22Rv1 (cell line): ENCODE data around the gene RSPH10B2.
A peak's percentile ranks its signal among the peaks of the same experiment; 100 is the strongest.
"Not testable (repeated sequence)": the region's sequence is repeated elsewhere in the genome, so short reads cannot be mapped to it uniquely, and the experiment has no call there.

Experiments
- H3K27ac ChIP-seq: fragments of 450-650 bp; 2 replicates; pipeline ENCODE4 v1.5.1; 2017
- CTCF ChIP-seq: fragments of 450-650 bp; IDR thresholded peaks from 2 replicates; pipeline ENCODE4 v1.5.1; 2017; ENCODE audit warnings: mild to moderate bottlenecking
- ZFX ChIP-seq: fragments of 450-650 bp; IDR thresholded peaks from 2 replicates; pipeline ENCODE4 v1.6.1; 2017; ENCODE audit warnings: antibody characterized with exemption, borderline replicate concordance

RSPH10B2 gene

DNA sequence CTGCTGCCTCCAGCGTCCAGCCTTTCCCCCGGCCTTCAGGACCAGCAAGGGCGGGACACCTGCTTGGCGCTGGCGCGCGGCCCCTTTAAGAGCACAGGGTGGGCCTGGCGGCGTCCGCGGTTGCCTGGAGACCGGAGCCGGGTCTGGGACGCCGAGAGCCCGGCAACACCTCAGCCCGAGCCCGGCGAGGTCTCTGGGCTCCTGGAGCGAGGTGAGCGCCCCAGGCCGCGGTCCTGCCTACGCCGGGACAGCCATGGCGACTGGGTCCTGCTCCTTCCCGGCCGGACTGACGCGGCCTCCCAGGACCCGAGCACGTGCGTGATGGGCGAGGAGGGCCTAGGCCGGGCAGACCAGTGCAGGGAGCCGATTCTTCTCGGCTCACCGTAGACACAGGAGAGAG lies at the start of gene RSPH10B2:
RSPH10B2 (plus strand) TSS at position 140 of the 400 bp plus-strand sequence. CDS start 3,575 bp downstream, outside the sequence.
- not testable (repeated sequence) for H3K27ac ChIP-seq

- TF ChIP-seq CTCF = no peak
- no peak for TF ChIP-seq ZFX
- peak overlapping the region; percentile 77 for H3K27ac ChIP-seq
Measured at GRCh38 chr7:6705959-6706665, 47.8 kb upstream of the RSPH10B2 start.

DNA sequence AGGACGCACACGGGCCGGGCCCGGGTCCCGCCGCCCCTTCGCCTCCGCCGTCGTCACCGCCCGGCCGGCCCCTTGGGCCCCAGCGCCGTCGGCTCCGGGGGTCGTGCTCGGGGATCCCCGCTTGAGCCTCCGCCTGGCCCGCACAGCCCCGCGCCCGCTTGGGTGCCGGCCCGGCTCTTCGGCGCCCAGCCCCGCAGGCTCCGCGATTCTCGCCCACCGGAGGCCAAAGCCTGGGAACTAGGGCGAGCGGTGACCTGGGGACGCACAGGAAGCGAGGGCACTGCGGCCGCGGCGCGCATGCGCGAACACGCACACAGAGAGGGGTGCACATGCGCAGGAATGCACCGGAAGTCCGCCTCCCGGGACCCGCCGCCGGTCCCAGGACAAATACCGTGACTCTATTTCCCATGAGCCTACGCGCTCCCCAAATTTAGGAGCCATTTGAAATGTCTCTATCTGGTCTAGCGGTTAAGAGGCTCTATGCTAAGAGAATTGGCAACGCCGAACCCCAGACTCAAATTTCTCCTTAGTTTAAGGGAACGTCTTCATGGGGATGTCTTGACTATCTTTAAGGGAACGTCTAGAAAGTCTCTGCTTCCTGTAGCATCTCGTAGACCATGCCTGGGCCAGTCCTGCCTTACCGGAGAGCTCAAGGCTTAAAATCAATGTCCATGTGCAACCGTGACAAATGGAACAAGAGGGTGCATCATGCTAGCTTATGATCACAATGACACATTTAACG lies 47.1 kb upstream of the RSPH10B2 start, which contains the start of gene ZNF12:
ZNF12 (minus strand) TSS at position 282 of the 742 bp plus-strand sequence. CDS start 1,774 bp downstream, outside the sequence.
- H3K27ac ChIP-seq = peak within 1 kb of the TSS; percentile 77
- TF ChIP-seq ZFX (no peak), CTCF (no peak)

- TF ChIP-seq ZFX (no peak), CTCF (no peak)
- no peak overlapping the region for H3K27ac ChIP-seq
Measured at GRCh38 chr7:6708304-6708703, 45.6 kb upstream of the RSPH10B2 start.

GRCh38 chr7:6709808-6710207 lies 44.1 kb upstream of the RSPH10B2 start:
- H3K27ac ChIP-seq = no peak overlapping the region
- TF ChIP-seq ZFX = no peak
- TF ChIP-seq CTCF = no peak

- TF ChIP-seq ZFX (no peak), CTCF (no peak)
- no peak overlapping the region for H3K27ac ChIP-seq
Measured at GRCh38 chr7:6714360-6714759, 39.5 kb upstream of the RSPH10B2 start.

DNA sequence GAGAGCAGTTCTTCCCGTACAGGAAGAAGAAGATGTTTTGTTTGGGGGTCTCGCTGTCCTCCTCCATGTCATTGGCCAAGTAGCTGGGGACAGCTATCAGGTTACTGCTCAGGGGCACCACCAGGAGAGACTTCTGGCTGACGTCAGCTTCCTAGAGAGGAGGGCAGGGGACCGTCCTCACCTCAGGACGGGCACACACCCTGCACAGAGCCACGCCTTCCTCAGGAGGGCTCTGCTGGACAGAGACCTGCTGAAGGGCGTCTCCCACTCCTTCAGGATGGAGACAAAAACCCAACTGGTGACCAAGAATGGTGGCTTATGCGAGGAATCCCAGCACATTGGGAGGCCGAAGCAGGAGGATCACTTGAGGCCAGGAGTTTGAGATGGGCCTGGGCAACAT lies 38.0 kb upstream of the RSPH10B2 start:
- H3K27ac ChIP-seq = not testable (repeated sequence)

DNA sequence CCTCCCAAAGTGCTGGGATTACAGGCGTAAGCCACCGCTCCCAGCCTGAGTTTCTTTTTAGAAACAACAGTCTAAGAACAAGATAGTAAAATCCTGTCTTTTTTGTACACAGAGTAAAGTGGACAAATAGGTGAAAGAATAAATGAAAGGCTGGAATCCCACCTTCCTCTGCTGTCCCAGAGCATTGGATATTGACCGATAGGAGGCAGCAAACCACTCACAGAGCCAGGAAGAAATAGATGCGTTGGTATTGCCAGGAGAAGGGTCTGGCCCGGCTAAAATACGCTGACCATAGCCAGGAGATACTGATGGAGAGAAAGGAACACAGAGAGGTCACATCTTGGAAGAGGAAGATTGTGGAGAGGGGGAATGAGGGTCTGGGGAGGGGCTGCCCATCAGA lies 35.8 kb upstream of the RSPH10B2 start:
- TF ChIP-seq ZFX (no peak), CTCF (peak; percentile 32)
- no peak overlapping the region for H3K27ac ChIP-seq

- H3K27ac ChIP-seq = not testable (repeated sequence)
Measured at GRCh38 chr7:6724351-6724750, 29.6 kb upstream of the RSPH10B2 start.
